PC-9 (cell line): ENCODE data around the gene GABRA4. TPM values are rescaled to one million over a fixed set of nuclear protein-coding genes. Genes with fewer than 3 reads are reported as not detected.

Experiments
- Bru-seq: library from RNA; stranded (reverse); fragments of 400-500 nt; gene quantifications from one replicate; lab custom pipeline; 2021; lab: Mats Ljungman, UMichigan
- BruChase-seq, 2 experiments: library from RNA; stranded (reverse); fragments of 400-500 nt; gene quantifications; one replicate each; lab custom pipeline; 2021; lab: Mats Ljungman, UMichigan
- BruUV-seq: library from RNA; stranded (reverse); fragments of 400-500 nt; replicated peaks from 2 replicates; lab custom pipeline; 2021; lab: Mats Ljungman, UMichigan
- CTCF ChIA-PET: fragments of 300-600 bp; sonication (Branson Sonifier 250); formaldehyde crosslinking; loops from one replicate; lab custom pipeline; 2022; ENCODE audit warnings: antibody characterized with exemption; lab: Charles Lee
- POLR2A ChIA-PET: fragments of 300-600 bp; sonication (Branson Sonifier 250); formaldehyde crosslinking; loops from one replicate; lab custom pipeline; 2022; ENCODE audit warnings: antibody characterized with exemption; ENCODE audit not compliant: unreplicated experiment; lab: Charles Lee
- DNase-seq, 2 experiments: peaks; one replicate each; pipeline versions ENCODE4 v3.0.0 to v3.0.0-alpha.2; 2015 to 2022; ENCODE audit warnings: mixed read lengths in 1 of 2
- H2AFZ ChIP-seq: fragments of 200-600 bp; sonication (generic); 2 replicates; pipeline ENCODE4 v1.8.1; 2017; ENCODE audit warnings: antibody characterized with exemption
- H3F3A ChIP-seq: fragments of 200-600 bp; sonication (generic); 2 replicates; pipeline ENCODE4 v1.8.1; 2017; ENCODE audit warnings: antibody characterized with exemption, mild to moderate bottlenecking, low read depth; ENCODE audit not compliant: insufficient read depth
- H3K27ac ChIP-seq: fragments of 200-600 bp; sonication (generic); 2 replicates; pipeline ENCODE4 v1.6.1; 2016; ENCODE audit warnings: mixed run types
- H3K27me3 ChIP-seq: fragments of 200-600 bp; sonication (generic); 2 replicates; pipeline ENCODE4 v1.6.1; 2016; ENCODE audit warnings: low read depth, mixed run types; ENCODE audit not compliant: insufficient read depth
- H3K36me3 ChIP-seq: fragments of 200-600 bp; sonication (generic); 2 replicates; pipeline ENCODE4 v1.6.1; 2016; ENCODE audit warnings: low read depth, mixed run types
- H3K4me1 ChIP-seq: fragments of 200-600 bp; sonication (generic); replicated peaks from 2 replicates; pipeline ENCODE4 v1.6.1; 2016; ENCODE audit warnings: mixed run types; ENCODE audit not compliant: insufficient read depth
- H3K4me2 ChIP-seq: fragments of 200-600 bp; sonication (generic); 2 replicates; pipeline ENCODE4 v1.6.1; 2017; ENCODE audit warnings: mixed run types
- H3K4me3 ChIP-seq: fragments of 200-600 bp; sonication (generic); 2 replicates; pipeline ENCODE4 v1.6.1; 2016; ENCODE audit warnings: mixed run types
- H3K79me2 ChIP-seq: fragments of 200-600 bp; sonication (generic); 2 replicates; pipeline ENCODE4 v1.6.1; 2017; ENCODE audit warnings: low read depth, mixed run types
- H3K9me2 ChIP-seq: fragments of 200-600 bp; sonication (generic); 2 replicates; pipeline ENCODE4 v1.8.1; 2017; ENCODE audit warnings: mild to moderate bottlenecking; ENCODE audit not compliant: insufficient read depth
- H3K9me3 ChIP-seq: fragments of 200-600 bp; sonication (generic); 2 replicates; pipeline ENCODE4 v1.8.1; 2016; ENCODE audit warnings: low read depth; ENCODE audit not compliant: insufficient read depth
- H4K20me1 ChIP-seq: fragments of 200-600 bp; sonication (generic); 2 replicates; pipeline ENCODE4 v1.8.1; 2017; ENCODE audit not compliant: insufficient read depth
- CTCF ChIP-seq: fragments of 200-600 bp; sonication (generic); conservative IDR thresholded peaks from 2 replicates; pipeline ENCODE4 v1.6.1; 2017; ENCODE audit warnings: mixed run types, antibody characterized with exemption, mild to moderate bottlenecking, moderate library complexity
- EZH2 ChIP-seq: fragments of 200-600 bp; sonication (generic); IDR thresholded peaks from 2 replicates; pipeline ENCODE4 v1.8.0; 2017; ENCODE audit warnings: antibody characterized with exemption, low read depth
- intact Hi-C: fragments of 100-400 bp; cut with micrococcal nuclease; formaldehyde crosslinking; loops from one replicate; pipeline ENCODE4 v1.10.0; 2022; ENCODE audit not compliant: unreplicated experiment
- long read RNA-seq: library from polyadenylated mRNA; stranded (forward); transcript quantifications from one replicate; pipeline ENCODE4 v2.0.0, GENCODE V29; 2022
- total RNA-seq: library from RNA; stranded (reverse); gene quantifications from 2 replicates; pipeline ENCODE4 v1.2.3, GENCODE V29; 2021

Gene GABRA4
- not detected in 2 replicates for total RNA-seq
- not detected for Bru-seq, nascent RNA
- BruChase-seq, experiment 1, labeled RNA remaining after a 2-hour chase, result not detected
- BruChase-seq, experiment 2, labeled RNA remaining after a 6-hour chase, result not detected
- long read RNA-seq, result 0 reads

- H3K4me2 ChIP-seq, result no peak within 1 kb of the TSS
- H2AFZ ChIP-seq, result no peak within 1 kb of the TSS
- no peaks in the 10 kb centered on the region for H4K20me1 ChIP-seq
- CTCF ChIA-PET, result no interaction called here
- H3K4me1 ChIP-seq, result no peaks in the 10 kb centered on the region
- TF ChIP-seq EZH2 (no peak), CTCF (no peak)
- no peaks in the 10 kb centered on the region for H3K27me3 ChIP-seq
- DNase-seq, result no peak
- no peak within 1 kb of the TSS for H3K27ac ChIP-seq
- H3K4me3 ChIP-seq, result no peak within 1 kb of the TSS
- H3K79me2 ChIP-seq, result no peaks in the 10 kb centered on the region
- intact Hi-C loops, result no loop called here
- H3K9me2 ChIP-seq, result no peaks in the 10 kb centered on the region
- no peaks in the 10 kb centered on the region for H3F3A ChIP-seq
- H3K9me3 ChIP-seq, result no peaks in the 10 kb centered on the region
- no peaks in the 10 kb centered on the region for H3K36me3 ChIP-seq
- BruUV-seq, result no TSS peak
- POLR2A ChIA-PET, result no interaction called here
These were observed at the start of gene GABRA4 for GRCh38 chr4:46993075-46994006. Gene GABRA4 (minus strand): TSS chr4:46993581. CDS start chr4:46993424, 157 bp downstream.

- POLR2A ChIA-PET, result no interaction called here
- Histone ChIP-seq H3K9me2 (peaks cover 3% of the 10 kb centered on the region; the same call in 1 of the 2 replicates), H3K9me3 (no peaks in the 10 kb centered on the region), H4K20me1 (no peaks in the 10 kb centered on the region), H3K4me2 (no peak overlapping the region), H3K79me2 (no peaks in the 10 kb centered on the region), H3K4me1 (no peaks in the 10 kb centered on the region), H2AFZ (0 out of 2 replicates have a peak overlapping the region, but pooled peaks have one; percentile 48), H3K36me3 (no peaks in the 10 kb centered on the region), H3F3A (no peaks in the 10 kb centered on the region), H3K4me3 (no peak overlapping the region), H3K27ac (no peak overlapping the region), H3K27me3 (no peaks in the 10 kb centered on the region)
- intact Hi-C loops, result no loop called here
- CTCF ChIA-PET, result no interaction called here
- no TSS peak for BruUV-seq
- TF ChIP-seq EZH2 (no peak), CTCF (no peak)
- DNase-seq, result no peak
These were observed 47.4 kb upstream of the GABRA4 start for GRCh38 chr4:47040828-47041227.

GRCh38 chr4:47038263-47038662, 44.9 kb upstream of the GABRA4 start:
- no peaks in the 10 kb centered on the region for H3F3A ChIP-seq
- no peaks in the 10 kb centered on the region for H3K9me3 ChIP-seq
- H2AFZ ChIP-seq, result no peak overlapping the region
- H3K4me2 ChIP-seq, result no peak overlapping the region
- no peaks in the 10 kb centered on the region for H3K4me1 ChIP-seq
- no TSS peak for BruUV-seq
- H3K9me2 ChIP-seq, result peaks cover 3% of the 10 kb centered on the region; the same call in 1 of the 2 replicates
- DNase-seq, result no peak
- H3K27me3 ChIP-seq, result no peaks in the 10 kb centered on the region
- intact Hi-C loops, result no loop called here
- TF ChIP-seq CTCF (no peak), EZH2 (no peak)
- H4K20me1 ChIP-seq, result no peaks in the 10 kb centered on the region
- no peaks in the 10 kb centered on the region for H3K79me2 ChIP-seq
- H3K36me3 ChIP-seq, result no peaks in the 10 kb centered on the region
- ChIA-PET POLR2A (no interaction called here), CTCF (no interaction called here)
- H3K4me3 ChIP-seq, result no peak overlapping the region
- H3K27ac ChIP-seq, result no peak overlapping the region
